ENCODE results near the gene RPTOR.

RPTOR gene

GRCh38 chr17:80691784-80692183, 147.1 kb downstream of the RPTOR start:
- TF ChIP-seq GABPA (IDR thresholded peaks at IDR 0.05; ENCODE audit: low read depth) (no peak), SPI1 (IDR thresholded peaks at IDR 0.05; ENCODE audit: borderline replicate concordance, low read depth) (no peak), POLR2AphosphoS5 (IDR thresholded peaks at IDR 0.05; ENCODE audit: low read depth) (no peak)
- TF ChIP-seq, protein P1, sequence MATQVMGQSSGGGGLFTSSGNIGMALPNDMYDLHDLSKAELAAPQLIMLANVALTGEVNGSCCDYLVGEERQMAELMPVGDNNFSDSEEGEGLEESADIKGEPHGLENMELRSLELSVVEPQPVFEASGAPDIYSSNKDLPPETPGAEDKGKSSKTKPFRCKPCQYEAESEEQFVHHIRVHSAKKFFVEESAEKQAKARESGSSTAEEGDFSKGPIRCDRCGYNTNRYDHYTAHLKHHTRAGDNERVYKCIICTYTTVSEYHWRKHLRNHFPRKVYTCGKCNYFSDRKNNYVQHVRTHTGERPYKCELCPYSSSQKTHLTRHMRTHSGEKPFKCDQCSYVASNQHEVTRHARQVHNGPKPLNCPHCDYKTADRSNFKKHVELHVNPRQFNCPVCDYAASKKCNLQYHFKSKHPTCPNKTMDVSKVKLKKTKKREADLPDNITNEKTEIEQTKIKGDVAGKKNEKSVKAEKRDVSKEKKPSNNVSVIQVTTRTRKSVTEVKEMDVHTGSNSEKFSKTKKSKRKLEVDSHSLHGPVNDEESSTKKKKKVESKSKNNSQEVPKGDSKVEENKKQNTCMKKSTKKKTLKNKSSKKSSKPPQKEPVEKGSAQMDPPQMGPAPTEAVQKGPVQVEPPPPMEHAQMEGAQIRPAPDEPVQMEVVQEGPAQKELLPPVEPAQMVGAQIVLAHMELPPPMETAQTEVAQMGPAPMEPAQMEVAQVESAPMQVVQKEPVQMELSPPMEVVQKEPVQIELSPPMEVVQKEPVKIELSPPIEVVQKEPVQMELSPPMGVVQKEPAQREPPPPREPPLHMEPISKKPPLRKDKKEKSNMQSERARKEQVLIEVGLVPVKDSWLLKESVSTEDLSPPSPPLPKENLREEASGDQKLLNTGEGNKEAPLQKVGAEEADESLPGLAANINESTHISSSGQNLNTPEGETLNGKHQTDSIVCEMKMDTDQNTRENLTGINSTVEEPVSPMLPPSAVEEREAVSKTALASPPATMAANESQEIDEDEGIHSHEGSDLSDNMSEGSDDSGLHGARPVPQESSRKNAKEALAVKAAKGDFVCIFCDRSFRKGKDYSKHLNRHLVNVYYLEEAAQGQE (IDR thresholded peaks at IDR 0.05; ENCODE audit: insufficient replicate concordance, low read depth): no peak
- TF ChIP-seq, protein P2, sequence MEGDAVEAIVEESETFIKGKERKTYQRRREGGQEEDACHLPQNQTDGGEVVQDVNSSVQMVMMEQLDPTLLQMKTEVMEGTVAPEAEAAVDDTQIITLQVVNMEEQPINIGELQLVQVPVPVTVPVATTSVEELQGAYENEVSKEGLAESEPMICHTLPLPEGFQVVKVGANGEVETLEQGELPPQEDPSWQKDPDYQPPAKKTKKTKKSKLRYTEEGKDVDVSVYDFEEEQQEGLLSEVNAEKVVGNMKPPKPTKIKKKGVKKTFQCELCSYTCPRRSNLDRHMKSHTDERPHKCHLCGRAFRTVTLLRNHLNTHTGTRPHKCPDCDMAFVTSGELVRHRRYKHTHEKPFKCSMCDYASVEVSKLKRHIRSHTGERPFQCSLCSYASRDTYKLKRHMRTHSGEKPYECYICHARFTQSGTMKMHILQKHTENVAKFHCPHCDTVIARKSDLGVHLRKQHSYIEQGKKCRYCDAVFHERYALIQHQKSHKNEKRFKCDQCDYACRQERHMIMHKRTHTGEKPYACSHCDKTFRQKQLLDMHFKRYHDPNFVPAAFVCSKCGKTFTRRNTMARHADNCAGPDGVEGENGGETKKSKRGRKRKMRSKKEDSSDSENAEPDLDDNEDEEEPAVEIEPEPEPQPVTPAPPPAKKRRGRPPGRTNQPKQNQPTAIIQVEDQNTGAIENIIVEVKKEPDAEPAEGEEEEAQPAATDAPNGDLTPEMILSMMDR (IDR thresholded peaks at IDR 0.05; ENCODE audit: insufficient read depth, low read length): no peak
- H3K27me3 ChIP-seq (ENCODE audit: insufficient read depth, poor library complexity, severe bottlenecking): no peaks in the 10 kb centered on the region
- H3K4me3 ChIP-seq (replicated peaks; ENCODE audit: insufficient read depth, low read length): no peak overlapping the region
- no peak for DNase-seq (ENCODE audit: low read depth in 1 of 2, low spot score in 1 of 2)
- H3K27ac ChIP-seq (replicated peaks): no peak overlapping the region

- TF ChIP-seq SPI1 (IDR thresholded peaks at IDR 0.05; ENCODE audit: borderline replicate concordance, low read depth) (peak; percentile 3; the same call in 1 of the 2 replicates), GABPA (IDR thresholded peaks at IDR 0.05; ENCODE audit: low read depth) (no peak), POLR2AphosphoS5 (IDR thresholded peaks at IDR 0.05; ENCODE audit: low read depth) (no peak)
- TF ChIP-seq, protein P2 (IDR thresholded peaks at IDR 0.05; ENCODE audit: insufficient read depth, low read length): no peak
- TF ChIP-seq, protein P1 (IDR thresholded peaks at IDR 0.05; ENCODE audit: insufficient replicate concordance, low read depth): no peak
- Histone ChIP-seq H3K4me3 (replicated peaks; ENCODE audit: insufficient read depth, low read length) (no peak overlapping the region), H3K27me3 (ENCODE audit: insufficient read depth, poor library complexity, severe bottlenecking) (no peaks in the 10 kb centered on the region), H3K27ac (replicated peaks) (no peak overlapping the region)
- DNase-seq (ENCODE audit: low read depth in 1 of 2, low spot score in 1 of 2): no peak
Measured at GRCh38 chr17:80692931-80693467, 148.4 kb downstream of the RPTOR start.

- TF ChIP-seq, protein P2 (IDR thresholded peaks at IDR 0.05; ENCODE audit: insufficient read depth, low read length): no peak
- TF ChIP-seq, protein P1 (IDR thresholded peaks at IDR 0.05; ENCODE audit: insufficient replicate concordance, low read depth): no peak
- no peak for TF ChIP-seq GABPA (IDR thresholded peaks at IDR 0.05; ENCODE audit: low read depth)
- H3K27me3 ChIP-seq (ENCODE audit: insufficient read depth, poor library complexity, severe bottlenecking): no peaks in the 10 kb centered on the region
- no peak for DNase-seq (ENCODE audit: low read depth in 1 of 2, low spot score in 1 of 2)
- no peak overlapping the region for H3K4me3 ChIP-seq (replicated peaks; ENCODE audit: insufficient read depth, low read length)
- H3K27ac ChIP-seq (replicated peaks): no peak overlapping the region
Measured at GRCh38 chr17:80693511-80693910, 148.9 kb downstream of the RPTOR start.
